Activated T-cell treated with anti-CD3 and anti-CD28 coated beads for 24 hours (primary cell): ENCODE data around the gene UEVLD.
"Not testable (repeated sequence)": the region's sequence is repeated elsewhere in the genome, so short reads cannot be mapped to it uniquely, and the experiment has no call there.

Experiments
- DNase-seq: peaks from one replicate; pipeline ENCODE4 v3.0.0-alpha.2; 2020; ENCODE audit warnings: low read depth

Gene UEVLD

DNA sequence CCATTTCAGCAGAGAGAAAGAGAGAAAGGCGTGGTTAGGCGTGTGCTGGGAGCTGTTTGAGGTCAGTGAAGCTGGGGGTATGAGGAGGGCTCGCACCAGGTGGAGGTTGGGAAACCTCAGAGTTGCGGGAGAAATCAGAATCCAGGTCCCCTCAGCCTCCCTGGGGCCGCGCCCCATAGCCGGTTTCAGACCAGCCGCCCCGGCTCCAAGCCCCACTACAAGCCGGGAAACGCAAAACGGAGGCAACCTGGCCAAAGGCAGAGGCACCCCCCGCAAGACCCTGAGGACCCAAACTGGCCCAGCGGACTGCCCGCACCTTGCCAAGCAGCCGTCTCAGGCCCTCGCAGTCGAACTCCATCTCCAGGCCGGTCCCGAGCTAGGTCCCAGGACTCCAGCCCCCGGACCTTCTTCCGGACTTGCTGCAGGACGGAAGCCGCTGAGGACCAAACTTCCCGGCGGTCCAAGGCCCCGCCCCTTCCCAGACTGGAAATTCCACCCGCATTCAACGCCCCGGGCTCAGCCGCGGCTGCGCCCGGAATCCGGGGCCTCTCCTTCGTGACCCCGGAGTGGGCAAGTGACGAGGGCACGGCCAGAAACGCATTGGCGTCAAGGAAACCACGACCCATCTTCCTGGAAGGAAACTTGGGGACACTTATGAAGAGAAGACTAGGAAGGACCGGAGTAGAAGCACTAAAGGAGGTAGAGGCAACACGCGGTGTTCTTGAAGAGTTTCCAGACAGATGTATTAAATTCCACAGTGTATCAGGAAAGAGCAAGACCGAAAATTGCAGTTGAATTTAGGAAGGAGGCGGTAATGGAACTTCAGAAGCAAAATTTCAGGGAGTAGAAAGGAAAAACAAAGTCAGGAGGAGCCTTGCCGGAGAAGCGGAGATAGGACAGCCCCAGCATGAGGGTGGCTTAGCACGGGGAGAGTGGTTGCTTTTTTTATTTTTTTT, at the start of gene UEVLD:
TSS of gene UEVLD (minus strand) at position 438 of the 956 bp plus-strand sequence. CDS start at position 358, 80 bp downstream.
- DNase-seq = peak; percentile 62

- peak; percentile 97 for DNase-seq
These were observed 45.9 kb upstream of the UEVLD start, which contains the start of gene SPTY2D1 for GRCh38 chr11:18634140-18635032. Gene SPTY2D1, minus strand, starts transcription at chr11:18634342. Its CDS starts 85 bp downstream, at chr11:18634257.

GRCh38 chr11:18633256-18634139, 45.0 kb upstream of the UEVLD start:
- DNase-seq = peak; percentile 17

GRCh38 chr11:18632841-18633240, 44.3 kb upstream of the UEVLD start:
- DNase-seq = no peak

GRCh38 chr11:18624161-18624560, 35.6 kb upstream of the UEVLD start:
- DNase-seq = no peak

- no peak for DNase-seq
These were observed 35.2 kb upstream of the UEVLD start for GRCh38 chr11:18623707-18624106.

DNA sequence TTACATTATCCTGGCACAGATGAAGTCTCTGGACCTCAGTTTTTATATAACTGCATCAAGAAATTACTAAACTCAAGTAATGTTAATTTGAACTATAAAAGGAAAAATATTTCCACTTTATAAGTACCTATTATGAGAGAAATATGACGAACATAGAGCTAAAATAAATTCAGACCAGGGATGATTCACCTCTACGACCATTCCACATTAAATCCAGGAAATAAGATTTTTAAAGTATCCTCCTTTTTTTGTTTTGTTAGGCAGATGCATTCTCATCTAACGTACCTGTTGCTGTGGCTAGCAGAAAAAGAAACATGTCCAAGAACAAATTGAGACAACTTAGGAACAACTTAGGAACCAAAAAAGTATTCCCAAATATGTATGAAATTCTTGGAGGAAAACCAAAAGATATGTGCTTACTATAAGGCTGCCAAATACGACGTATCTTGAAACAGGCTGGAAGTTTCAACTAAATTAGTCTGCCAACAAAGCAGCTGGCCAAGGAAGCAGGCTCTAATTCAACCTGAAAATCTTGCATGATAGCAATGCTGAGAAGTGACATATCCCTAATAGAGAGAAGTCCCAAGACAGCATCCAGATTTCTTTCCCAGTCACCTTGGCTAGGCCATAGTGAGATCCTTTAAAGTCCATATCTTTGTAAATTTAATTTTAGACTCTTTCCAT, 29.9 kb upstream of the UEVLD start:
- DNase-seq = no peak

- peak; percentile 18 for DNase-seq
These were observed 29.3 kb upstream of the UEVLD start for GRCh38 chr11:18617688-18618341.

GRCh38 chr11:18615628-18616392, 27.3 kb upstream of the UEVLD start:
- no peak for DNase-seq

DNA sequence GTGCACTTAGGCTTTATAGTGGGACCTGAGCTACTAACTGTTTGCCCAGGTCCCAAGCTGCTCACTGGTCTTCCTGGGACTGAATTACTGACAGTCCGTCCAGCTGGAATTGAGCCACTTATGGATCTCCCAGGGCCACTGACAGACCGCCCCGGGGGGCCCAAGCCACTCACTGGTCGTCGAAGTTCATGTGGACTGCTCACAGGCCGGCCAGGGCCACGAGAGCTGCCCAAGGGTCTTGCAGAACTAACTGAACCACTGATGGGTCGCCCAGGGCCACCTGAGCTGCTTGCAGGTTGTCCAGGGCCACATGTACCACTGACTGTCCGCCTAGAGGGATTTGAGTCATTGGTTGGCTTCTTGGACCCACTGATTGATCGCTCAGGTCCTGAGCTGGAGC, 26.1 kb upstream of the UEVLD start:
- DNase-seq = no peak

- DNase-seq = no peak
These were observed 23.9 kb upstream of the UEVLD start for GRCh38 chr11:18612394-18612793.

GRCh38 chr11:18611196-18611595, 22.7 kb upstream of the UEVLD start:
- no peak for DNase-seq

- no peak for DNase-seq
These were observed 19.8 kb upstream of the UEVLD start for GRCh38 chr11:18608376-18608775.

GRCh38 chr11:18600915-18601569, 12.5 kb upstream of the UEVLD start:
- no peak for DNase-seq

GRCh38 chr11:18599739-18600230, 11.3 kb upstream of the UEVLD start, which contains the start of gene MISFA:
Gene MISFA, plus strand, starts transcription at chr11:18599789. Its CDS starts 140 bp downstream, at chr11:18599929.
- no peak for DNase-seq

DNA sequence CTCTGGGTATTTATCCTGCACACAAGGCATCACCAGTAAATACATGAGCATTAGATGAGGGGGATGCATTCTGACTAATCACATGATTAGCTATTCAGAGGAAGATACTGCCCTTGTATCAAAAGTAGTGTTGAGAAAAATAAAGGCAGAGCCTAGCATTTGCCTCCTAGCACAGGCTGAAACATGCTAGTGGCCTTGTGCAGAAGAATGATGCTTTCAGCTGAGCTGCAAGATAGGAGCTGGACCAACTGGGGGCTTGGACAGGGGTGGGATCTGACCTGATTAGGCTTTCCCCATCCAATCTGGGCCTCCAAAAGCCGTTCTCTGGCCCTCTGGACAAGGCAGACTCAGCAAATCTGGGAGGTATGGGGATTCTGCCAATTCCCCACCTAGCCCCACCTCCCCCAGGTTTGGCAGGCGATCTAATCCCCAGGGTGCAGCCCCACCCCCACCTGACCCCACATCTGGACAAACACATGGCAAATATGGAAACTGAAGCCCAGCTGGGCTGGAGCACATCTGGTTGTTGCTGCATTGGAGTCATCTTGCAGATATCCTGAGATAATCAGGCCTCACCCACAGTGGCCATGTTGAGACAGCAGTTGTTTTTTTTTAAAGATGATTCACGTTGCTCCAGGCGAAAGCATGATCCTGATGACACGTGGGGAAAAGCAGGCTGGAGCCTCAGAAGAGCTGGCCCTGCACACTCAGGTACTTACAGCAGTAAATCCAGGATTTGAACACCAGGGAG, 6.6 kb upstream of the UEVLD start:
- no peak for DNase-seq

- not testable (repeated sequence) for DNase-seq
These were observed 5.6 kb upstream of the UEVLD start for GRCh38 chr11:18594088-18594487.

DNA sequence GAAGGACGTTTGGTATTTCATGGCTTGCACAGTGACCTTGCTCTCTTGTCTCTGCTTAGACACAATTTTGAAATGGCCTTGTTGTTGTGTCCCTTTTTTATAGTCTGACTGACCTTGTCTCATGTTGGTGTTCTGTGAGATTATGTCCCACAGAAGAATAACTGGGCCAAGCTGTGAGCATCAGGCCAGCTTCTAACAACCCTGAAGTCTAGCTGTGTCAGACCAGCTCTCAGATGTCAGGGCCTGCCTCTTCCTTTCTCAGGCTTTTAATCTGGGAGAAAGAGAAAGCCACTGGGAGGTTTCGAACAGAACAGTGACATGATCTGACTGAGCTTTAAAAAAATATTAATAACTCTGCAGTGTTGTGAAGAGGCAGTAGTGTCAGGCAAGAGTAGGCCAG, 2.0 kb upstream of the UEVLD start:
- DNase-seq = no peak
